Omental fat pad (tissue), 4 donors: Measurements from ENCODE around the gene NEK6. TPM values are rescaled to one million over a fixed set of nuclear protein-coding genes. Genes with fewer than 3 reads are reported as not detected.

Experiments used
- ATAC-seq: fragments of 150-250 bp; one replicate; pipeline ENCODE4 v1.9.1; 2016; ENCODE audit warnings: mild to moderate bottlenecking, moderate library complexity; ENCODE audit not compliant: low FRiP score
- DNase-seq: peaks from one replicate; pipeline ENCODE4 v3.0.0-alpha.2; 2019; ENCODE audit warnings: low spot score
- total RNA-seq, 4 donors: library from RNA; depleted of rRNA; stranded (reverse); fragments of >200 nt; gene quantifications; one replicate each; pipeline ENCODE4 v1.1.0, GENCODE V29; 2016
- TF ChIP-seq, protein P1 (sequence below), 3 donors: fragments of 450-650 bp; IDR thresholded peaks; one replicate each; pipeline ENCODE4 v1.5.1; 2016 to 2017; ENCODE audit warnings: antibody characterized with exemption in 3 of 3, mild to moderate bottlenecking in 3 of 3, moderate library complexity in 2 of 3

The NEK6 gene
- total RNA-seq, 4 donors from 2014 or later, result 11.8 to 52.1 (median 29.0) TPM

DNA sequence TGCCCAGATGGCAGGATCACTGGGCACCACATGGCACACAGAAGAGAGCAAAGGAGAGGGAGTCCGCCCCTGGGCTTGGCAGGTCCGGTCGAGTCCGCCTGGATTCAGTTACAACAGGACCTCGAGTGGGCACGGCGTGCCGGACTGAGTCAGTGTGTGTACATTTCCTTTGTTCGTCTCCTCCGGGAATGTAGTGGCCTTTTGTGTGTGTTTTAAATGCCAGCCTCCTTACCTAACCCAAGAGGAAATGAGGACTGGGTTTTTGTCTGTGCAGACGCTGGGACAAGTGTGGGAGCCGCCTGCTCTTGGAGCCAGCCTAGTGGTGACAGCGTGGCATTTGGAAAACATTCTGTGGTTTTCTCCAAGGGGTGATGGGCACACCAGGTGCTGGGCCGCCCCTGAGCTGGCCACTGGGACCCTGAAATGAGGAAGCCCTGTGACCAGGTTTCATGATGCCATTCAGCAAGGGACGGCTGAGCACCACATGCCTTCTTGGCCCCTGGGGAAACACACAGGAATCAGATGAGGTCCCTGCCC is 9.6 kb downstream of the NEK6 start:
- TF ChIP-seq, protein P1, sequence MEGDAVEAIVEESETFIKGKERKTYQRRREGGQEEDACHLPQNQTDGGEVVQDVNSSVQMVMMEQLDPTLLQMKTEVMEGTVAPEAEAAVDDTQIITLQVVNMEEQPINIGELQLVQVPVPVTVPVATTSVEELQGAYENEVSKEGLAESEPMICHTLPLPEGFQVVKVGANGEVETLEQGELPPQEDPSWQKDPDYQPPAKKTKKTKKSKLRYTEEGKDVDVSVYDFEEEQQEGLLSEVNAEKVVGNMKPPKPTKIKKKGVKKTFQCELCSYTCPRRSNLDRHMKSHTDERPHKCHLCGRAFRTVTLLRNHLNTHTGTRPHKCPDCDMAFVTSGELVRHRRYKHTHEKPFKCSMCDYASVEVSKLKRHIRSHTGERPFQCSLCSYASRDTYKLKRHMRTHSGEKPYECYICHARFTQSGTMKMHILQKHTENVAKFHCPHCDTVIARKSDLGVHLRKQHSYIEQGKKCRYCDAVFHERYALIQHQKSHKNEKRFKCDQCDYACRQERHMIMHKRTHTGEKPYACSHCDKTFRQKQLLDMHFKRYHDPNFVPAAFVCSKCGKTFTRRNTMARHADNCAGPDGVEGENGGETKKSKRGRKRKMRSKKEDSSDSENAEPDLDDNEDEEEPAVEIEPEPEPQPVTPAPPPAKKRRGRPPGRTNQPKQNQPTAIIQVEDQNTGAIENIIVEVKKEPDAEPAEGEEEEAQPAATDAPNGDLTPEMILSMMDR (IDR thresholded peaks at IDR 0.05), result no peak
- ATAC-seq, result no peak
- DNase-seq, result no peak

DNA sequence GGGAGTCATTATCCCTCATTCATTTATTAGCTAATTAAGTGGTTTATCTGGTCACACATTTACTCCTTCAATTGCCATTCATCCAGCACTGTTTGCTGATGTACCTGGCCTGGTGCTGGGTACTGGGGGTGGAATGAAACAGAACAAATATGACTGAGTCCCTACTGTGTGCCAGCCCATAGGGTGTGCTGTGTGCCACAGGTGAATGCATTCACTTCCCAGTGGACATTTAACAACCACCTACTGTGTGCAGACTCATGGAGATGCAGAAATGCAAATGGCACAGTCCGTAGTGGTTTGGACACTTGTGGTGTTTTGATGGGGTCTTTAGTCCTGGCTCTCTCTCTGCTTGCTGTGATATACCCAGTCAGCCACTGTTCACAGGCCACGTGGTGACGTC is 10.5 kb downstream of the NEK6 start:
- ATAC-seq, result no peak
- TF ChIP-seq, protein P1 (IDR thresholded peaks at IDR 0.05), result no peak
- no peak for DNase-seq

DNA sequence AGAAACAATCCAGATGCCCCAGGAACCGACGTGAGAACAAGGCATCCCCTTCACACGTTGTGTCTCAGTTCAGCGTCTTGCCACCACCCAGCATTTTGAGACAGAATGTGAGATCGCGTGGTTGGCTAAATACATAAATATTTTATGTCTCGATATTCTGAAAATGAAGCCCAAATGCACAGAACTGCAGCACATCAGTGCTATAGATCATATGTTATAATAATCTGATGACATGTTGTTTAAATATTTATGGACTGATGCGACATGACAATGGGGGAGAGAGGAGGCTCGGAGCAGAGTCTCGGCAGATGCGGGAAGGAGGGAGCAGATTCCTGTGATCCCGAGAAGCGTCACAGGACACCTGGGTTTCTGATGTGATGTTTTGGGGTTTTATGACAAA is 10.9 kb downstream of the NEK6 start:
- DNase-seq (no peak), ATAC-seq (no peak)
- TF ChIP-seq, protein P1 (IDR thresholded peaks at IDR 0.05), result no peak

DNA sequence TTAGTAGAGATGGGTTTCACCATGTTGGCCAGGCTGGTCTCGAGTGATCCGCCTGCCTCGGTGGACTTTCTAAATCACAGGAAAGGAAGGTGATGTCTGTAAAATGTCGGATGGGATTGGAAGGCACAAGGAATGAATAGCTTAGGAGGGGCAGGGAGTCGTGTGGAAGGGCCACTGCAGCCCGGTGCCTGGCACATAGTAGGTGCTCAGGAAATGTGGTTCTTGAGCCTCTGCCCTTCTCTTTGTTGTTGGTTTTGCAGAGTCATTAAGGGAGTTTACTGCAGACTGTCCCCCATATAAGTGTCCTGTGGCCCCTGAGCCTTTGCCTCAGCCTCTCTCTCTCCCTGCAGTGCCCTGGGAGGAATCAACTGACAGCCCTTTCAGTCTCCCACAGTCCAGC is 11.8 kb downstream of the NEK6 start:
- ATAC-seq (no peak), DNase-seq (no peak)
- TF ChIP-seq, protein P1 (IDR thresholded peaks at IDR 0.05), result no peak

DNA sequence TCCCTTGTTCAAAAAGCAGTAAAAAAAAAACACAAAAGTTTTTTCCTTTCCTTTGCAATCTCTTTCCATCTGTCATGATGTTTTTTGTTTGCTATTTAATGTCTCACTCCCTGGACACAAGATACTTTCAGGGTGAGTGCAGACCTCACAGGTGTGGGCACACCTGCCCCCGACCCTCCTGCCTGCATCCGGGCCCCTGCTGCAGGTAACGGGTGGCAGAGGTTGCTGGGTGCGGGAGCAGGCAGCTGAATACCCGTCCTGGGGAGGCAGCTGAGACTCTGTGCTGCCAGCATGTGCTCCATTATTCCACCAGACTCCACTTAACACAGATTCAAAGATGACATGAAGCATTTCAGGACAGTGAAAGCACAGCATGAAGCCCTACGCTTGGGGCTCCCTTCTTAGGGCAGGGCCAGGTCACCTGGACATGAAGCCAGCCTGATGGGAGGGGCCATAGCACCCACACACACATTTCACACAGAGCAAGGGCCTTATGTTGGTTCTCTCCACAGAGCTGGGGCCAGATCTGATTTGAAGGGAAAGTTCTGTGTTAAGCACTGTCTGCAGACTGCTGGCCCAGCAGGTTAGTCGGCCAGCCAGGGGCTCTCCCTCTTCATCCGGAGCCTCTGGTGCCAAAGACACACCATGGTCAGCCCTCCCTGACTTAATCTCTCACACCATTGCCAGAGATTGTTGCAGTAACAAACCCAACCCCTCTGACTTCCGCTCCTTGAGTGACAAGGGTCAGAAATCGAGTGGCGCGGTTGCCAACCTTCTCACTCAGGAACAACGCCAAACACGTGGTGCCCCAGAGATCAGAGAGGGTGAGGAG is 13.0 kb downstream of the NEK6 start:
- ATAC-seq, result no peak
- TF ChIP-seq, protein P1 (IDR thresholded peaks at IDR 0.05), result no peak
- DNase-seq, result no peak

DNA sequence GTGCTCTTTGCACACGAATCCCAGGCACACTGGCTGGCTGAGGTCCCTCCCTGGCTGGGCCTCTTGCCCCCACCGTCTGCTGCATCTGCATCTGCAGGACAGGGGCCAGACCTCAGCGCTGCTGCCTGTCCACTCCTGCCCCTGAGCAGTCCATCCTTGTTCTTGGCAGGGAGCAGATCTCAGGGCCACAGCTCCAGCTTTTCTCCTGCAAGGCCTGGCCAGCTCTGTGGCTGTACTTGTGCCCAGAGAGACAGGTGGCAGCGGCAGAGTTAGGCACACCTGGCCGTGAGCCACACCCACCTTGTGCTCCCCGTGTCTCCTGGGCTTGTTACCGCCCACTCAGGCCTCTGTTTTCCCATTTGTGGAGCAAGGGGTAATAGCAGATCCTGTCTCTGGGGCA is 13.9 kb downstream of the NEK6 start:
- TF ChIP-seq, protein P1 (IDR thresholded peaks at IDR 0.05), result no peak
- ATAC-seq, result no peak
- DNase-seq, result no peak

DNA sequence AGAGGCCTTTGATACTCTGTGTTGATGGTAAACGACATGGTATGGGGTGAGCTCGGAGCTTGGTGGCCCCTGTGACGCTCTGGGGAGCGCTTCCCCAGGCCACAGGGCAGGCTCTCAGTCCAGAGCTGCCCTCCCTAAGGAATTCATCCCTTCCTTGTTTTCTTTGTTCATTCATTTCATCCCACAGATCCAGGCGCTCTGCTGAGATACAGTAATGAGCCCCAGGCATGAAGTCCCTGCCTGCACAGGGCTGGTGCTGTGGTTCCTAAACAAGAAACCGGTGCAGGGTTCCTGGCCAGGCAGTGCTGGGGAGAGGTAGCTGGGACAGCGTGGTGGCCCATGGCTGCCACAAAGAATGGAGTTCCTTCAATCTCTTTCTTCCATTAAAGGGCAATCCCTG is 14.4 kb downstream of the NEK6 start:
- TF ChIP-seq, protein P1 (IDR thresholded peaks at IDR 0.05), result no peak
- DNase-seq (no peak), ATAC-seq (no peak)
